ENCODE results near the gene CDC42EP4. TPM values are rescaled to one million over a fixed set of nuclear protein-coding genes. Genes with fewer than 3 reads are reported as not detected.

CDC42EP4 gene
- total RNA-seq, 1 experiment from 2014 or later = 48.4 TPM

DNA sequence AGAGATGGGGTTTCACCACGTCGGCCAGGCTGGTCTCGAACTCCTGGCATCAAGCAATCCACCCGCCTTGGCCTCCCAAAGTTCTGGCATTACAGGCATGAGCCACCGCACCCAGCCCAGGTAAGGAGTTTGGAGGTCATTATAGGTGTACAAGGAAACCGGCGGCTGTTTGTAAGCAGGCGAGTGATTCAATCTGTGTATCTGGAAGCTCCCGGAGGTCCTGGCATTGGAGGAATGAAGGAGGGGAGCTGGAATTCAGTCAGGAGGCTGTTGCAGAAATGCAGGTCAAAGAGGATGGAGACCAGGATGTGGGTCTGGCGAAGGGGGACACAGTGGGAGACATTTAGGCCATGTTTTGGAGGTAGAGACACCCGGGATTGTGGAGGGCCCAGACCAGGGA, 18.8 kb downstream of the CDC42EP4 start:
- intact Hi-C loops (cut with micrococcal nuclease; ENCODE audit: unreplicated experiment) = loop anchor here (1.0 to 5.0 kb wide), 4 partner anchors 15 to 577 kb away; no protein-coding TSS in a partner anchor
- Histone ChIP-seq H2AFZ (no peak overlapping the region), H3K4me2 (peak overlapping the region; percentile 89), H4K20me1 (ENCODE audit: insufficient read depth) (peaks cover 7% of the 10 kb centered on the region), H3K79me2 (ENCODE audit: low read depth) (peaks cover 88% of the 10 kb centered on the region), H3K4me1 (replicated peaks; ENCODE audit: insufficient read depth) (peaks cover 77% of the 10 kb centered on the region), H3K9me2 (ENCODE audit: insufficient read depth) (no peaks in the 10 kb centered on the region), H3K9me3 (ENCODE audit: insufficient read depth, low read depth) (no peaks in the 10 kb centered on the region), H3K4me3 (peak overlapping the region; percentile 46; the same call in 1 of the 2 replicates), H3K27me3 (ENCODE audit: insufficient read depth, low read depth) (no peaks in the 10 kb centered on the region), H3K36me3 (ENCODE audit: low read depth) (no peaks in the 10 kb centered on the region), H3K27ac (peak overlapping the region; percentile 99), H3F3A (ENCODE audit: insufficient read depth, low read depth) (peaks cover 71% of the 10 kb centered on the region)
- DNase-seq = peak; percentile 78 to 95
- CTCF ChIA-PET = interaction anchor here (0.6 kb wide), 2 partner anchors 70 to 77 kb away, joined by 3 read pairs; no protein-coding TSS in a partner anchor
- TF ChIP-seq, protein P1, sequence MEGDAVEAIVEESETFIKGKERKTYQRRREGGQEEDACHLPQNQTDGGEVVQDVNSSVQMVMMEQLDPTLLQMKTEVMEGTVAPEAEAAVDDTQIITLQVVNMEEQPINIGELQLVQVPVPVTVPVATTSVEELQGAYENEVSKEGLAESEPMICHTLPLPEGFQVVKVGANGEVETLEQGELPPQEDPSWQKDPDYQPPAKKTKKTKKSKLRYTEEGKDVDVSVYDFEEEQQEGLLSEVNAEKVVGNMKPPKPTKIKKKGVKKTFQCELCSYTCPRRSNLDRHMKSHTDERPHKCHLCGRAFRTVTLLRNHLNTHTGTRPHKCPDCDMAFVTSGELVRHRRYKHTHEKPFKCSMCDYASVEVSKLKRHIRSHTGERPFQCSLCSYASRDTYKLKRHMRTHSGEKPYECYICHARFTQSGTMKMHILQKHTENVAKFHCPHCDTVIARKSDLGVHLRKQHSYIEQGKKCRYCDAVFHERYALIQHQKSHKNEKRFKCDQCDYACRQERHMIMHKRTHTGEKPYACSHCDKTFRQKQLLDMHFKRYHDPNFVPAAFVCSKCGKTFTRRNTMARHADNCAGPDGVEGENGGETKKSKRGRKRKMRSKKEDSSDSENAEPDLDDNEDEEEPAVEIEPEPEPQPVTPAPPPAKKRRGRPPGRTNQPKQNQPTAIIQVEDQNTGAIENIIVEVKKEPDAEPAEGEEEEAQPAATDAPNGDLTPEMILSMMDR (conservative IDR thresholded peaks at IDR 0.05) = no peak
- no peak for TF ChIP-seq EZH2 (IDR thresholded peaks at IDR 0.05; ENCODE audit: low read depth)
- POLR2A ChIA-PET (ENCODE audit: unreplicated experiment) = interaction anchor here (0.5 to 1.6 kb wide), 3 partner anchors 14 to 17 kb away, joined by 5 to 17 read pairs (median 7); no protein-coding TSS in a partner anchor
- no TSS peak for BruUV-seq (replicated peaks)

DNA sequence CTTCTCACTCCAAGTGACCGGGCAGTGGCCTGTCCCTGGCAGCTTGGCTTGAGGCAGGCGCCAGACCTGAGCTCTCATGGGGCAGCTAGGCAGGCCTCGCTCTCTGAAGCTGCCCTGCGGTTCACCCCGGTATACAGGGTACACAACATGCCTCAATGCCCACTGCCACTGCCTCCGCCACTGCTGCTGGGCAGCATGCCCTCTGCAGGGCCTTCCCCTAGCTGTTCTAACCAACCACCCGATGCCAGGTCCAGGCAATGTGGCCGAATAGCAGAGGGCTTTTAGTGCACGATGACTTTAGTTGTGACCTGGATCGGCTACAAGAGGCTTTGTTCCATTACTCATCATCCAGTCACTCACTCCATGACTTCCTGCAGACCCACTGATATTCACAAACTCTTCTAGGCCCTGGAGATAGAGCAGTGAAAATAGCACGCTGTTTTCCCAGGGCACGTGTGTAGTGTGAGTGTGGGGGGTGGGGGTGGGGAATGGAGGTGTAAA, 19.7 kb downstream of the CDC42EP4 start:
- ChIA-PET CTCF (interaction anchor here (0.6 to 1.2 kb wide), 3 partner anchors 13 to 611 kb away, joined by 3 to 4 read pairs (median 4); no protein-coding TSS in a partner anchor), POLR2A (ENCODE audit: unreplicated experiment) (interaction anchor here (0.6 to 1.3 kb wide), 7 partner anchors 15 to 917 kb away, joined by 3 to 7 read pairs (median 4); no protein-coding TSS in a partner anchor)
- Histone ChIP-seq H3K36me3 (ENCODE audit: low read depth) (no peaks in the 10 kb centered on the region), H3K27ac (peak overlapping the region; percentile 99), H3K4me2 (peak overlapping the region; percentile 89), H3K27me3 (ENCODE audit: insufficient read depth, low read depth) (no peaks in the 10 kb centered on the region), H3K9me3 (ENCODE audit: insufficient read depth, low read depth) (no peaks in the 10 kb centered on the region), H3F3A (ENCODE audit: insufficient read depth, low read depth) (peaks cover 76% of the 10 kb centered on the region), H2AFZ (no peak overlapping the region), H3K79me2 (ENCODE audit: low read depth) (peaks cover 88% of the 10 kb centered on the region), H3K9me2 (ENCODE audit: insufficient read depth) (no peaks in the 10 kb centered on the region), H4K20me1 (ENCODE audit: insufficient read depth) (peaks cover 17% of the 10 kb centered on the region), H3K4me3 (peak overlapping the region; percentile 46; the same call in 1 of the 2 replicates), H3K4me1 (replicated peaks; ENCODE audit: insufficient read depth) (peaks cover 86% of the 10 kb centered on the region)
- BruUV-seq (replicated peaks) = TSS peak; percentile 94
- intact Hi-C loops (cut with micrococcal nuclease; ENCODE audit: unreplicated experiment) = loop anchor here (5.0 kb wide), 1 partner anchor 35 kb away; no protein-coding TSS in a partner anchor
- peak; percentile 55 to 82 for DNase-seq
- TF ChIP-seq, protein P1 (conservative IDR thresholded peaks at IDR 0.05) = no peak
- TF ChIP-seq EZH2 (IDR thresholded peaks at IDR 0.05; ENCODE audit: low read depth) = no peak

DNA sequence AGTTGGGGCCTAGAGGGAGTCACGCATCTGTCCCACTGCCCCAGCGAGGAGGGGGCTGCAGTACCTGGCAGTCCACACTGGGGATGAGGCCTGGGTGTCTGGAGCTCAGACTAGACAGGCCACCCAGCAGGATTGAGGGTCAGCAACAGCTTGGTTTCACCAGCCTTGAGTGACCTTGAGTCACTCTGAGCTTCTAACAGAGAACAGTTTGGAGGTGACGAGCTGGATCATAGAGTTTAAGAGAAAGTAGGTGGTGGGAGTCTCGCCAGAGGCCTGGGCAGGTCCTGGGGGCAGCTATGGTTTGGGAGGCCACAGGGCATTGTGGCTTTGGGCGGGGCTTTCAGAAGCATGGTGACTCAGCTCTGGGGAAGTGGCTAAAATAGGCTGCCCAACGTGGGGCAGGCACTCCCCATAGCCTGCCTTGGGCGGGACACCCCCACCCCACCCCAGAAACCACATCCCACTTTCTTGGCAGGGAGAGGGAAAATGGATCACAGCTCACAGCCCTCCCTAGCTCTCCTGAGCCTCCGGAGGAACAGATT, 20.5 kb downstream of the CDC42EP4 start:
- H2AFZ ChIP-seq = no peak overlapping the region
- peaks cover 91% of the 10 kb centered on the region for H3K4me1 ChIP-seq (replicated peaks; ENCODE audit: insufficient read depth)
- intact Hi-C loops (cut with micrococcal nuclease; ENCODE audit: unreplicated experiment) = loop anchor here (1.0 to 5.0 kb wide), 2 partner anchors 34 to 79 kb away; no protein-coding TSS in a partner anchor
- BruUV-seq (replicated peaks) = TSS peak; percentile 38
- ChIA-PET CTCF (interaction anchor here (0.6 to 1.2 kb wide), 3 partner anchors 12 to 611 kb away, joined by 3 to 4 read pairs (median 4); no protein-coding TSS in a partner anchor), POLR2A (ENCODE audit: unreplicated experiment) (interaction anchor here (0.6 to 1.3 kb wide), 9 partner anchors 11 to 918 kb away, joined by 3 to 7 read pairs (median 4); no protein-coding TSS in a partner anchor)
- H3K9me2 ChIP-seq (ENCODE audit: insufficient read depth) = no peaks in the 10 kb centered on the region
- H3K9me3 ChIP-seq (ENCODE audit: insufficient read depth, low read depth) = no peaks in the 10 kb centered on the region
- peak; percentile 92 to 94 for DNase-seq
- H3F3A ChIP-seq (ENCODE audit: insufficient read depth, low read depth) = peaks cover 76% of the 10 kb centered on the region
- H3K4me3 ChIP-seq = peak overlapping the region; percentile 46; the same call in 1 of the 2 replicates
- peaks cover 22% of the 10 kb centered on the region for H4K20me1 ChIP-seq (ENCODE audit: insufficient read depth)
- peaks cover 88% of the 10 kb centered on the region for H3K79me2 ChIP-seq (ENCODE audit: low read depth)
- H3K27ac ChIP-seq = peak overlapping the region; percentile 99
- no peaks in the 10 kb centered on the region for H3K36me3 ChIP-seq (ENCODE audit: low read depth)
- peak overlapping the region; percentile 89 for H3K4me2 ChIP-seq
- H3K27me3 ChIP-seq (ENCODE audit: insufficient read depth, low read depth) = no peaks in the 10 kb centered on the region
- no peak for TF ChIP-seq EZH2 (IDR thresholded peaks at IDR 0.05; ENCODE audit: low read depth)
- TF ChIP-seq, protein P1 (conservative IDR thresholded peaks at IDR 0.05) = no peak
